ENCODE measurements around the gene HSPA1B.

DNA sequence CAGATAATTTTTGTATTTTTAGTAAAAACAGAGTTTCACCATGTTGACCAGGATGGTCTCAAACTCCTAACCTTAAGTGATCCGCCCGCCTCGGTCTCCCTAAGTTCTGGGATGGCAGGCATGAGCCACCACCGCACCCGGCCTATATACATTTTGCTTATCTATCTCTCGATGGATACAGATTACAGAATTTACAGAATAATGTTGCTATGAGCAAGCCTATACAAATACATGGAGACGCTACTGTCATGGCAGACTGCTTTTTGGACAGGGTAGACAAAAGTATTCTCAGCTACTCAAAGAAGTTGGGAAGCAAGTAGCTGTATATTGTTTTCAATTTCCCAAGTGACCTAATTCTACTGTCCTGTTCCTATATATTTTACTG lies 14.1 kb upstream of the HSPA1B start:
- TF ChIP-seq, protein P1, sequence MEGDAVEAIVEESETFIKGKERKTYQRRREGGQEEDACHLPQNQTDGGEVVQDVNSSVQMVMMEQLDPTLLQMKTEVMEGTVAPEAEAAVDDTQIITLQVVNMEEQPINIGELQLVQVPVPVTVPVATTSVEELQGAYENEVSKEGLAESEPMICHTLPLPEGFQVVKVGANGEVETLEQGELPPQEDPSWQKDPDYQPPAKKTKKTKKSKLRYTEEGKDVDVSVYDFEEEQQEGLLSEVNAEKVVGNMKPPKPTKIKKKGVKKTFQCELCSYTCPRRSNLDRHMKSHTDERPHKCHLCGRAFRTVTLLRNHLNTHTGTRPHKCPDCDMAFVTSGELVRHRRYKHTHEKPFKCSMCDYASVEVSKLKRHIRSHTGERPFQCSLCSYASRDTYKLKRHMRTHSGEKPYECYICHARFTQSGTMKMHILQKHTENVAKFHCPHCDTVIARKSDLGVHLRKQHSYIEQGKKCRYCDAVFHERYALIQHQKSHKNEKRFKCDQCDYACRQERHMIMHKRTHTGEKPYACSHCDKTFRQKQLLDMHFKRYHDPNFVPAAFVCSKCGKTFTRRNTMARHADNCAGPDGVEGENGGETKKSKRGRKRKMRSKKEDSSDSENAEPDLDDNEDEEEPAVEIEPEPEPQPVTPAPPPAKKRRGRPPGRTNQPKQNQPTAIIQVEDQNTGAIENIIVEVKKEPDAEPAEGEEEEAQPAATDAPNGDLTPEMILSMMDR (IDR thresholded peaks at IDR 0.05): no peak
- no peak for TF ChIP-seq POLR2A (IDR thresholded peaks at IDR 0.05; ENCODE audit: low read length)
- TF ChIP-seq EP300 (IDR thresholded peaks at IDR 0.05): no peak

Data from A549 (cell line).